GM18499 (cell line): ENCODE data around the gene TRPV4.

Experiments
- ATAC-seq: cut with Tn5 transposase; IDR thresholded peaks from one replicate; pipeline ENCODE4 v1.9.1; 2021; ENCODE audit warnings: moderate number of reproducible peaks; ENCODE audit not compliant: insufficient read depth, unreplicated experiment

TRPV4 gene

DNA sequence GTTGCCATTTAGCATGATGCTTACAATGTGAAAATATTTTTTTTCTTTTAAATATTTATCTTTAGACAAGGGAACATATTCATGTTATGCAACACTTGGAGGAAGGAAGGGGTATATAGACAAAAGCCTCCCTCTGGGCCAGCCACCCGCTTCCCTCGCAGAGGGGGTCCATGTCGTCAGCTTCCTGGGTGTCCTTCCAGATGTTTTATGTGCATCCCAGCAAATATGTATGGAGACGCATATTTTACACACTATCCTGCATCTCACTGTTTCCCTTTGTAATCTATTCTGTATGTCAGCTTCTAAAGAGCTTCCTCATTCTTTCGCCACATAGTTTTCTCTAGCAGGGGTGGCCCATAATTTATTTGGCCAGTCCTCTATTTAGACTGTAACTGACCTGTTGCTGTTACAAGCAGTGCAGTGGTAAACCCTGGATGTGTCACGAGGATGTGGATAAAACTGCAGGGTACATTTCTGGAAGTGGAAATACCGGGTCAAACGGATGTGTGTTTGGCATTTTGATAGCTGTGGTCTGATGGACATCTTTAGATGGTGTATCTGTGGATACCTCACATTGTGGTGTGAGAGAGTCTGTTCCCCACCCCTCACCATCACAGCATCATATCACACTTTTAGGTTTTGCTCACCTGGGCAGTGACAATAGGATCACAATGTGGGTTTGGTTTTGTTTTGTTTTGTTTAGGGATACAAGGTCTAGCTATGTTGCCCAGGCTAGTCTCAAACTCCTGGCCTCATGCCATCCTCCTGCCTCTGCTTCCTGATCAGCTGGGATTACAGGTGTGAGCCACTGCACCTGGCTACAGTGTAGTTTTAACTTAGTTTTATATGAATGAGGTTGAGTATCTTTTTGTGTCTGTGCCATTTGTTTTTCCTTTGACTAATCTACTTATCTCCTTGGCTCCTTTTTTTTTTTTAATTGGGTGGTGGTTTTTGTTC lies 87.9 kb downstream of the TRPV4 start:
- no peak for ATAC-seq

DNA sequence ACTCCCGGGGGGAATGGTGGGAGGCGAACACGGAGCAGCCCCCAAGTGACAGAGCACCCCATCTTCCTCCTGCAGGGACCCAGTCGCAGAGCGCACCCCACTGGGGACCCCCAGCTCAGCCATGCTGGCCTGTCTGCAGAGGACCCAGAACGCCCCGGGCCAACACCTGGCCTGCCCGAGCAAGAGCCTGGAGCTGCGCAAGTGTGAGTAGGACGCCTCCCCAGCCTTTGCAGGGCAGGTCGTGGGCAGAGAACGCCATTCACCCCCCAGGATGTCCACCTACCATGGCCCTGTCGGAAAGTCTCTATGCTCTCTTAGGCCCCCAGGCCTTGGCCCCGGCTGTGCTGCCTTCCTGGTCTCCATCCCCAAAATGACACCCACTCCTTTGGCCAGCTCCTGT lies 89.2 kb downstream of the TRPV4 start:
- no peak for ATAC-seq

DNA sequence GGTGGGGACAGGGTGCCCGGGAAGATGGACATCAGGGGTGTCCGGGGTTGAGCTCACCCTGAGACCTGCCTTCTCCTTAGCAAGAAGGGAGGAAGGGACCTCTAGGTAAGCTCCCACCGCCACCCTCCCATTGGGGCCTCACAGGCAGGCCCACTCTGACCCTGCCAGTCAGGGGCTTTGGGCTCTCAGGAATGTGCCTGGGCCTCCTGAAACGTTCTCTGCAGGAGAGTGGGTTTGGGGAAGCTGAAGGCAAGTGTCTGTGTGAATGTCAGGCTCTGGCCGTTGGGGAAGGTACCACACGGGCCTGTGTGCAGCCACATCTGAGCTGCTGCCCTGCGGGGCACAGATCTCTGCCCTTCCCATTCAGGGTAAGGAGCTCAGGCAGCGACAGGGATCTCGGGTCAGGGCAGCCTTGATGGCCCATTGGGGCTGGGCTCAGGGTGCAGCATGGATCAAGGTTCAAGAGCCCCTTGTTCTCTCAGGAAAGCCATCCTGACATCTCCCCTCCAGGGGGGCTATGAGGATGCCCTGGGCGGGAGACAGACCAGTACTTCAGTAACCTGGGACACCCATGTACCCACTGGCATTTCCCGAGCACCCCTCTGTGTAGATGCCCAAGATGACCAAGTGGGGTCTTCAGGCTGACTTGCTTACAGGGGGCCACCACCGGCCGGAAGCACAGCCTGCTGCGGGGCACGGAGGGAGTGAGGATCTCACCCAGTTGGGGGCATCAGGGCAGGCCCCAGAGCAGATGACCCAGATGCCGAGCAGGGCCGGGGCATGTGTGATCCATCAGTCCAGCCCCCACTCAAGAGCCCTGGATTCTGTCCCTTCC lies 89.9 kb downstream of the TRPV4 start:
- ATAC-seq: no peak

GRCh38 chr12:109741970-109742703 lies 91.1 kb downstream of the TRPV4 start:
- no peak for ATAC-seq

- no peak for ATAC-seq
Measured at GRCh38 chr12:109741286-109741969, 91.8 kb downstream of the TRPV4 start.

DNA sequence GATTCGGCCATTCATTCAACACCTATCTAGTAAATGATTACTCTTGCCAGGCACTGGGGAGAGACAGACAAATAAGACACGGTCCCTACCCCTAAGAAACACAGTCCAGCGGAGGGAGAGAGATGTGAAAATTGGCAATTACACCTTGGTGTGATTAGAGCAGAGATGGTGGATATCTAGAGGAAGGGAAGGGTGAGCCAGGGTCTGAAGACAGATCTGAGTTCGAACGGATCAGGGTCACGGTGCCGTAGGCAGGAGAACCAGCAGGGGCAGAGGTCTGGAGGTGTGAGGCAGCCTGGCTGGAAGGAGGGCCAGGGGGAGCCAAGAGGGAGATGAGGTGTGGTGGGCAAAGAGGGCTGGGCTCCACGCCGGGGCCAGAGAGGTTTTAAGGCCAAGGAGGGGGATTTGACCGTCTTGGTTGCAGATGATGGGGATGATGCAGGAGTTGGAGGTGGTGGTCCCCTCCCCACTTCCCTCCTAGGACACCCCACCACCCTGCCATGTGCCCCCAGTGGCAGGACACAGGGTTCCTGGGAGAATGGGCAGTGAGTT lies 92.4 kb downstream of the TRPV4 start:
- ATAC-seq: no peak

DNA sequence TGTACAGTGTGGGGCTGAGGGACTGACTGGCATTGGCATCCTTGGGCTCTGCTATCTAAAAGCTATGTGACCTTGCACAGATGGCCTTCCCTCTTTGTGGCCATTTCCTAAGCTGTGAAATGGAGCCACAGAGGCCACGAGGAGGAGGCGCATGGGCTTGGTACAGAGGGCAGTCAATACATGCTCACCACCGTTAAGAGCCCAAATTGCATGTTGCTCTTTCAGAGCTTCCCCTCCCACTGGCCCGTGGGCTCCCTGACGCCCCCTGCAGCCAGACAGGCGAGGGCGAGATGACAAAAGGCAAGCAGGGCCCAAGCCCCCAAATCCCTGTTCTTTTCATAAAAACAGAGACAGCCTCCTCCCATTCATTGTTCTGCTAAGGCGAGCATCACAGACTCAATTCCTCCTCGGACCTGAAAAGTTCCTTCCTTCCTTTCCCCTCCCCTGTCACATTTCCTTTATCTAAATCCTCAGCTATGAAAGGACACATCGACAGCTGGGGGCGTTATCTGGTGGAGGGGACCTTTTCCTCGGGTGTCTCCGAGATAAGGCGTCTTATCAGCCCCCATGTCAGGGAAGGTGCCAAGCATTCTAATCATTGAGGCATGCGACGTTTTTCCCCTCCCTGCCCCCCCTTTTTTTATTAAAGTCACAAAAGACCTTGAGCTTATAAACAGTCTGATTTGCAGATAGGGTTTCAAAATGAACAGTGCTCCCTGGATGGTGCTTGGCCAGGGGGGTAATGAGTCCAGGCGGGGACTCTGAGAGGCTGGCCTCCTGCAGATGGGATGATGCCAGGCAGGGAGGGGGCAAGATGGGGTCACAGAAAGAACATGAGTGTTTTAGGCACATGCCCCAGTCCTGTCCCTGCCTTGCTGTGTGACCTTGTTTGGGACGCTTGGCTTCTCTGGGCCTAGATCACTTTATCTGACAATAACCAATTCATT lies 93.2 kb downstream of the TRPV4 start:
- ATAC-seq: no peak

DNA sequence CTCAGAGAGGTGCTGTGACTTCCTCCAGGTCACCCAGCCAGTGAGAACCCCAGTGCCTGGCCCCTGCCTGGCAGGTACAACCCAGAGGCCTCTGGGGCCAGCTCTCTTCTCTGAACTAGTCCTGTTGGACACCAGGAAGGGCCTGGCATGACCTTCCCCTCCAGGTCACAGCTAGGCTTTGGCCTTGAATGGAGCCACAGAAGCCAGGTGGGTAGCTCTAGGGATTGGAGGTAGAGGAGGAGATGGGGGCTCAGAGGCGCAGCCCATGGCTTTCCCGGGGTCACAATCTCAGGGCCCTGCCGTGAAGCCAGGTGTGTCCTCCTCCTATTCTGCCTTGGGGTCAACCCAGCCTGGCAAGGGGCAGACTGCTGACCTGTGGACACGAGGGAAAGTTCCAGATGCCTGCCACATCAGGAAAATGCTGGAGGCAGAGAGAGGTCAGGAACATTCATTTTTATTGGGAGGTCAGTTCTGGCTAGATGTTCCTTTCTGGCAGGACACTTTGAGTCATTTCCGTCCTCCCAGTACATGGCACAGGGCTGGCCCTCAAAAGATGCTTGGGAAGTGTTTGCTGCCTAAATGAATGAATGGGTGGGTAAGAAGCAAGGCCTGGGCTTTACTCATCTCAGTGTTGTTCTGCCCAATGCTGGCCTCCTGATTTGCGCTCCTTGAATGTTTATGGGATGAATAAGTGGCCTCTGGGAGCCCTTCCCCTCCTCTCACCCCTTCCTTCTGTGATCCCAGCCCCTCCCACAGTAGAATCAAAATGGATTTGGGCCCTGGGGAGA lies 94.1 kb downstream of the TRPV4 start:
- no peak for ATAC-seq

DNA sequence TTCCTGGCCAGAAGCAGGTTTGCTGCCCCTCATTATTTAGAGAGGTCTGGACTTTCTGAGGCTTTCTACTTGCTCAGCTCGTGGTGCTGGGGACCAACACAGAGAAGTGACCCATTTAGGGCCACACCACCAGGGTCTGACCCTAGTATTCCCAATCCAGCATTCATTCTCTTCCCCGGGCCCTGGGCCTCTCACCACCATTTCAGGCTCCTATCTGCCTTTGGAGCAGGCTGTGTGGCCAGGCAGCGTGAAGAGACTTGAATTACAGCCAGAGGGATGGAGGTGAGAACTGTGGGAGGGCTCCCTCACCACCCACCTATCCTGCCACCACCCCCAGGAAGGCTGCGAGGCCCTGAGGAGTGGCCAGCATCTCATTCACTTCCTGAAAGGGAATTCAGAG lies 95.0 kb downstream of the TRPV4 start:
- no peak for ATAC-seq

DNA sequence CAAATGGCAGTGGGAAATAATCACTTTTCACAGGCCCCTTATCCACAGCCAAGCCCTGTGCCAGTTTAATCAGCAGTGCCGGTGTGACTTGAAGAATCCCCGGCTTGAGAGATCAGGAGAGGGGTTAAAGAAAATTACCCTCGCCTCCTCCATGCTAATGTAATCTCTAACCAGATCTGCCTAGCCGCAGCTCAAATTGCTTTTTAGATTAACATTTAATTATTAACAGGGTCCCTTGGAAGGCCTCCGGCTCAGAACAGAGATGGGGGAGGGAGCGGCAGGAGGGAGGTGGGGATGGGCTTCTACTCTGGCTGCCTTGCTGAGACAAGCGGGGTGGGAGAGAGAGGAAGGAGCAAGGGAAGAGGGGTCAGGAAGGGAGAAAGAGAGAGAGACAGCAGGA lies 95.6 kb downstream of the TRPV4 start:
- ATAC-seq: no peak

DNA sequence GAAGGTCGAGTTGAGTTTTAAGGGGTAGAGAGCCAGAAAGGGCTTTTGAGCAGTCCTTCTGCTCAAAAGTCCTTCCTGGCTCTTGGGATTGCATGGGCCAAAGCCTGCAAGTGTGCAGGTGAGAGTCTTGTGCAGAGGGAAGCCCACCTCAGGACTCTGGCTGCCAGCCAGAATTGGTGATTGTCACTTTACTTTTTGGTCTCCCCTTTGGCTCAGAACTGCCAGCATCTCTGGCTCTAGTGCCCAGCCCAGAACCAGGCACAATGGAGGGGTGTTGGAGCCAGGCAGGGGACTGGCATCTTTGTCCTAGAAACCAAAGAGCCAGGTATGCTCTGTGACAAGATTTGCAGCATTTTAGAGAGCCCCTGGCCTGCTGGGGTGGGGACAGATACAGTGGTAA lies 96.1 kb downstream of the TRPV4 start:
- ATAC-seq: no peak

DNA sequence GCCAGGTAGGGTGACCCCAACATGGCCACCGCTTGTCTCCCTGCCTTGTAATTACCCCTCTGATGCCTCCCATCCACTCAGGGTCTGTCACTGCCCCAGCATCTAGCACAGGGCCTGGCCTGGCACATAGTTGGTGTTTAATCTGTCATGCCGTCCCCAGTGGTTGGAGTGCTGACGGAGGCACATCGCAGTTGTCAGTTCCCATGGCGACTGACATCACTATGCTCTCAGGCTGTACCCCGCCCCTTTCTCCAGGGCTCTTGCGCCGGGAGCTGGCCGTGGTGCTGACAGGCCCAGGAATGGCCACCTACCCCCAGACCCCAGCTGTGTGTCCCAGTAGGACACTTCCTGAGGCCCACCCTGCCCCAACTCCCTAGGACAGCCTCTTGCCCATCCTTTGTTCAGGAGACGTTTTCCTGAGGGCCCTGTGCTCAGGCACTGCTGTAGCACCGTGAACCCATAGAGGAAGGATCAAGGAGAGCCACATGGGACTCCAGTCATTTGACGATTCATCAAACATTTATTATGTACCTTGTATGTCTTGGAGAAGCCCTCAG lies 96.6 kb downstream of the TRPV4 start:
- no peak for ATAC-seq

DNA sequence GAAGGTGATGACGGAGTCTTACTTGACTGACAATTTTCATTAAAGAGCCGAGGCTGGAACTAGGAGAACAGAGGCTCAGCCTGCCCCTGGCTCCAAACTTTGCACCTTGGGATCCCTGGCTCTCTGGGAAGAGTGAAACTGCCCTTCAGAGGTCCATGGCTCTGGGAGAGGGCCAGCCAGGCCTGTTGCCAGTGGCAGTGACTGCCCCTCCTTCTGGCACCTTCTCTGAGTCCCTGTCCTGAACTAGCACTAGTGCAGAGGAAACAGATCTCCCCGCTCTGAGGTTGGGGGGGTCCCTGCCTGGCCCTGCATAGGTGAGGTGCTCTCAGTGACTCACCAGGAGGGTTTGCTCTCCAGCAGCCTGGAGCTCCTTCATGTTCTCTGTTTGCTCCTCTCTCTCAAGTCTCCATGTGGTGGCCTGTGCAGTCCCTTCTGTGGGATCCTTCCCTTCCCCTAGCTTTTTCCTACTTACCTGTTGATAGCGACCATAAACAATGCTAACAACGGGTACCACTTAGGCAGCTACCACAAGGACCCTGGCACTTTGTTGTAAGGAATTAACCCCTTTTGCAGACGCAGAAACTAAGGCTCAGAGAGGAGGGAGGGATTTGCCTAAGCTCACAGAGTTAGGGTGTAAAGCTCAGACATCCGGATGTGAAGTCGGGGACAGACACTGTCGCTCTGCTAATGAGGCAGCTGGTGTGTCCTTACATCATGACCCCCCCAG lies 97.2 kb downstream of the TRPV4 start:
- no peak for ATAC-seq

DNA sequence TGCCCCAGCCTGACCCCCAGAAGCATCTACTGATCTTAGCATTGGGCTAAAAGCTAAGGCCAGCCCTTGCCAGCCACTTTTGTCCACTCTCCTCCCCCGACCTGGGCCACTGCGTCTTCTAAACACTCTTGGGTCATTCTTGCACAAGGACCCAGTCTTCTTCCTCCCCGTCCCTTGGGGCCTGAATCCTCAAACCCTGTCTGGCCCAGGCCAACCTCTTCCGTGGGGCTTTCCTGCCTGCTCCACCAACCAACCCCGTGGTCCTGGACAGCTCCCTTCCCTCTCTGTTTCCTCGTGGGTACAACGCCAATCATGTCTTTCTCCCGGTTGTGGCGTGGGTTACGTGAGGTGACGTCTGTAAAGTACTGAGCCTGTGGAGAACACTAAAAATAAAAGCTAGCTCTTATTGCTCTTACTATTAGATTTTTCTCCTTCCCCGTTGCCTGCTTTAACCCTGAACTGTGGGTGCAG lies 98.1 kb downstream of the TRPV4 start:
- ATAC-seq: no peak

DNA sequence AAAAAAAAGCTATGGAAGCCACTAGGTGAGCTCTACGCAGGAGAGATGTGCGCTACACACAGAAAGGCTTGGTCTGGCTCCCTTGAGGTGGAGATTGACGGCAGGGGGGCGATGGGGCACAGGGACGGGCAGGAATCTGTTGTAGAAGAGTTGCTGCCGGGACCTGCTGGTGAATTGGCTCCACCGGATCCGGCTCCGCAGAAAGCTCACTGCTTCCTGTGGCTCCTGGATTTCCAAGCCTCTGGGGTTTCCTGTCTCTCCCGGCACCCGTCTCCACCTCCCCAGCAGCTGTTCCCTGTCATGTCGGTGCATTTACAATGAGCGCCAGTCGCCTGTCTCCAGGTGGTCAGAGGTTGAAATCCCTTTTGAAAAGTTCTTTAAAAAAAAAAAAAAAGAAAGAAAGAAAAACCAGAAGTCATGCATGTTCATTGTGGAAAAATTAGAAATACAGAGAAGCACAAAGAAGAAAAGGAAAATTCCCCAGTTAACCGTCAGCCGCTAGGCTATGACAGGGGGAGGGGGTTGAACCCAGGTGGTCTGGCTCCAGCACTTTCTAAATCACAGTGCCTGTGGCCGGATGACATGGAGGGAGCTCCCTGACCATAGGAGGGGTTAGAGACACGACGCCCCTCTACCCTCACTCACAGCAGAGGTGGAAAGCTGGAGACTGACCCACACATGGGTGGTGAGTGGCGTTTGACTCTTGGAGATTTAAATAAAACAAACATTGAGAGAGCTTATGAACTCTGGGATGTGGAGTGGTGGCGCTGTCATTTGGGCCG lies 98.8 kb downstream of the TRPV4 start:
- ATAC-seq: no peak
